ENCODE data around the gene PCARE. TPM values are rescaled to one million over a fixed set of nuclear protein-coding genes. Genes with fewer than 3 reads are reported as not detected.
"Not testable (repeated sequence)": the region's sequence is repeated elsewhere in the genome, so short reads cannot be mapped to it uniquely, and the experiment has no call there.

PCARE gene
- total RNA-seq, 1 donor from 2014 or later = not detected

- DNase-seq (ENCODE audit: low read depth in 2 of 2) = no peak
Measured at GRCh38 chr2:29097569-29097968, 23.2 kb upstream of the PCARE start.

GRCh38 chr2:29096969-29097368 is 22.6 kb upstream of the PCARE start:
- no peak for DNase-seq (ENCODE audit: low read depth in 2 of 2)

GRCh38 chr2:29090311-29090710 is 16.0 kb upstream of the PCARE start:
- DNase-seq (ENCODE audit: low read depth in 2 of 2) = not testable (repeated sequence)

GRCh38 chr2:29084554-29084953 is 10.2 kb upstream of the PCARE start:
- no peak for DNase-seq (ENCODE audit: low read depth in 2 of 2)

- DNase-seq (ENCODE audit: low read depth in 2 of 2) = no peak
Measured at GRCh38 chr2:29082804-29083495, 8.6 kb upstream of the PCARE start.

GRCh38 chr2:29080886-29081743 is 6.8 kb upstream of the PCARE start:
- DNase-seq (ENCODE audit: low read depth in 2 of 2) = no peak

- no peak for DNase-seq (ENCODE audit: low read depth in 2 of 2)
Measured at GRCh38 chr2:29079887-29080286, 5.6 kb upstream of the PCARE start.

GRCh38 chr2:29075894-29076705 is 1.8 kb upstream of the PCARE start:
- no peak for DNase-seq (ENCODE audit: low read depth in 2 of 2)

GRCh38 chr2:29073933-29074332 is 390 bp downstream of the PCARE start:
- no peak for DNase-seq (ENCODE audit: low read depth in 2 of 2)

GRCh38 chr2:29072971-29073725 is 1.2 kb downstream of the PCARE start:
- DNase-seq (ENCODE audit: low read depth in 2 of 2) = no peak

- DNase-seq (ENCODE audit: low read depth in 2 of 2) = no peak
Measured at GRCh38 chr2:29072251-29072650, 2.1 kb downstream of the PCARE start.

- DNase-seq (ENCODE audit: low read depth in 2 of 2) = no peak
Measured at GRCh38 chr2:29071032-29071975, 3.0 kb downstream of the PCARE start.

GRCh38 chr2:29070526-29070925 is 3.8 kb downstream of the PCARE start:
- DNase-seq (ENCODE audit: low read depth in 2 of 2) = no peak

GRCh38 chr2:29068513-29068912 is 5.8 kb downstream of the PCARE start:
- no peak for DNase-seq (ENCODE audit: low read depth in 2 of 2)

- no peak for DNase-seq (ENCODE audit: low read depth in 2 of 2)
Measured at GRCh38 chr2:29066997-29067605, 7.2 kb downstream of the PCARE start.

GRCh38 chr2:29066271-29066860 is 8.0 kb downstream of the PCARE start:
- no peak for DNase-seq (ENCODE audit: low read depth in 2 of 2)

- no peak for DNase-seq (ENCODE audit: low read depth in 2 of 2)
Measured at GRCh38 chr2:29065068-29065811, 9.1 kb downstream of the PCARE start.

- no peak for DNase-seq (ENCODE audit: low read depth in 2 of 2)
Measured at GRCh38 chr2:29064746-29065067, 9.6 kb downstream of the PCARE start.

GRCh38 chr2:29064346-29064715 is 10.0 kb downstream of the PCARE start:
- DNase-seq (ENCODE audit: low read depth in 2 of 2) = no peak

Data from dermis microvascular lymphatic vessel endothelial cell (primary cell).